HCT116 (cell line): ENCODE results near the gene TCEAL4. TPM values are rescaled to one million over a fixed set of nuclear protein-coding genes. Genes with fewer than 3 reads are reported as not detected.

Experiments used
- ATAC-seq: fragments of 200-7000 bp; cut with Tn5 transposase; 2 replicates; pipeline ENCODE4 v1.9.1; 2020; ENCODE audit warnings: mild to moderate bottlenecking, moderate library complexity
- Bru-seq: library from RNA; stranded (reverse); fragments of 400-500 nt; gene quantifications from one replicate; lab custom pipeline; 2021; lab: Mats Ljungman, UMichigan
- BruChase-seq, 2 experiments: library from RNA; stranded (reverse); fragments of 400-500 nt; gene quantifications; one replicate each; lab custom pipeline; 2021; lab: Mats Ljungman, UMichigan
- BruUV-seq: library from RNA; stranded (reverse); fragments of 400-500 nt; replicated peaks from 2 replicates; lab custom pipeline; 2021; lab: Mats Ljungman, UMichigan
- CTCF ChIA-PET: fragments of 300-600 bp; sonication (Branson Sonifier 250); formaldehyde crosslinking; loops from one replicate; lab custom pipeline; 2021; ENCODE audit warnings: antibody characterized with exemption; lab: Charles Lee
- POLR2A ChIA-PET: fragments of 300-600, 350-600 bp; sonication (Branson Sonifier 250); formaldehyde crosslinking; loops from one replicate; lab custom pipeline; 2021; ENCODE audit warnings: antibody characterized with exemption; lab: Charles Lee
- RAD21 ChIA-PET, 2 experiments: fragments of 300-600 bp; sonication (Branson Sonifier 250); formaldehyde crosslinking; loops; one replicate each; lab custom pipeline; 2023; ENCODE audit warnings: low total read pairs in 2 of 2; ENCODE audit not compliant: uncharacterized antibody in 2 of 2, unreplicated experiment in 2 of 2, low non-redundant PET in 1 of 2; lab: Charles Lee
- DNase-seq: peaks from one replicate; pipeline ENCODE4 v3.0.0-alpha.2; 2010; ENCODE audit warnings: low read depth, low spot score
- H2AFZ ChIP-seq: fragments of 200-600 bp; shearing (Covaris generic), sonication (generic); 2 replicates; pipeline ENCODE4 v1.6.1; 2017; ENCODE audit warnings: low read depth, mixed run types, mixed read lengths, antibody characterized with exemption, low read length; ENCODE audit not compliant: poor library complexity, severe bottlenecking
- H3K27ac ChIP-seq: 2 replicates; pipeline ENCODE4 v1.5.1; 2012; ENCODE audit warnings: low read depth, low read length
- H3K27me3 ChIP-seq: fragments of 200-600 bp; sonication (generic); 2 replicates; pipeline ENCODE4 v1.6.1; 2016; ENCODE audit warnings: mixed run types, low read length, mixed read lengths; ENCODE audit not compliant: insufficient read depth
- H3K36me3 ChIP-seq, 2 experiments: fragments of 200-500 bp in 1 of 2; fragments of 200-600 bp in 1 of 2; sonication (Bioruptor generic) in 1 of 2; sonication (generic) in 1 of 2; 2 replicates each; pipeline versions ENCODE4 v1.5.1 to v1.6.1; 2014 to 2016; ENCODE audit warnings: low read length in 2 of 2, inconsistent platforms in 1 of 2, mixed read lengths in 1 of 2, mixed run types in 1 of 2; ENCODE audit not compliant: insufficient read depth in 2 of 2, control insufficient read depth in 1 of 2
- H3K4me1 ChIP-seq, 2 experiments: fragments of 200-600 bp in 1 of 2; sonication (generic) in 1 of 2; 2 replicates each; pipeline versions ENCODE4 v1.5.1 to v1.6.1; 2012 to 2017; ENCODE audit warnings: low read length in 2 of 2, inconsistent platforms in 1 of 2, mild to moderate bottlenecking in 1 of 2, mixed read lengths in 1 of 2, mixed run types in 1 of 2, moderate library complexity in 1 of 2; ENCODE audit not compliant: insufficient read depth in 2 of 2, control insufficient read depth in 1 of 2
- H3K4me2 ChIP-seq: fragments of 200-600 bp; sonication (generic); 2 replicates; pipeline ENCODE4 v1.6.1; 2017; ENCODE audit warnings: mixed run types, low read length, mixed read lengths
- H3K4me3 ChIP-seq, 2 experiments: fragments of 200-600 bp in 1 of 2; sonication (generic) in 1 of 2; replicated peaks in 1 of 2; 2 replicates each; pipeline ENCODE4 v1.5.1; 2011 to 2016; ENCODE audit warnings: low read length in 2 of 2, control low read depth in 1 of 2, low read depth in 1 of 2, mild to moderate bottlenecking in 1 of 2, mixed read lengths in 1 of 2, mixed run types in 1 of 2
- H3K79me2 ChIP-seq: fragments of 200-600 bp; sonication (generic); 2 replicates; pipeline ENCODE4 v1.6.1; 2017; ENCODE audit warnings: mild to moderate bottlenecking, mixed run types, low read length, moderate library complexity, mixed read lengths; ENCODE audit not compliant: insufficient read depth
- H3K9ac ChIP-seq: fragments of 200-600 bp; sonication (generic); 2 replicates; pipeline ENCODE4 v1.6.1; 2016; ENCODE audit warnings: low read length, mixed read lengths
- H3K9me2 ChIP-seq: fragments of 200-600 bp; sonication (generic), shearing (Covaris generic); 2 replicates; pipeline ENCODE4 v1.6.1; 2017; ENCODE audit warnings: mixed run types, mild to moderate bottlenecking, moderate library complexity; ENCODE audit not compliant: insufficient read depth
- H3K9me3 ChIP-seq, 2 experiments: fragments of 200-500 bp in 1 of 2; fragments of 200-600 bp in 1 of 2; sonication (Bioruptor generic) in 1 of 2; sonication (generic) in 1 of 2; 2 replicates each; pipeline ENCODE4 v1.6.1; 2014 to 2017; ENCODE audit warnings: low read length in 2 of 2, mixed read lengths in 2 of 2, inconsistent platforms in 1 of 2, low read depth in 1 of 2, mild to moderate bottlenecking in 1 of 2, mixed run types in 1 of 2, moderate library complexity in 1 of 2; ENCODE audit not compliant: control insufficient read depth in 1 of 2, insufficient read depth in 1 of 2
- H4K20me1 ChIP-seq: fragments of 200-600 bp; sonication (generic), shearing (Covaris generic); 2 replicates; pipeline ENCODE4 v1.6.1; 2017; ENCODE audit warnings: mixed run types, mild to moderate bottlenecking, moderate library complexity; ENCODE audit not compliant: insufficient read depth
- CBX3 ChIP-seq: IDR thresholded peaks from 2 replicates; pipeline ENCODE4 v1.6.1; 2012; ENCODE audit warnings: low read depth
- FOSL1 ChIP-seq: IDR thresholded peaks from 2 replicates; pipeline ENCODE4 v1.6.1; 2012; ENCODE audit warnings: low read depth
- POLR2A ChIP-seq: IDR thresholded peaks from 2 replicates; pipeline ENCODE4 v1.7.0; 2011; ENCODE audit warnings: borderline replicate concordance; ENCODE audit not compliant: insufficient read depth, insufficient read length; ENCODE audit errors: extremely low read depth
- POLR2AphosphoS5 ChIP-seq: IDR thresholded peaks from 2 replicates; pipeline ENCODE4 v1.6.1; 2011; ENCODE audit warnings: mild to moderate bottlenecking, low read depth, low read length, moderate library complexity
- REST ChIP-seq: IDR thresholded peaks from 2 replicates; pipeline ENCODE4 v1.6.1; 2012; ENCODE audit warnings: low read depth
- SP1 ChIP-seq: IDR thresholded peaks from 2 replicates; pipeline ENCODE4 v1.6.1; 2012; ENCODE audit warnings: low read depth
- TCF7L2 ChIP-seq: IDR thresholded peaks from 2 replicates; pipeline ENCODE4 v1.7.0; 2011; ENCODE audit warnings: borderline replicate concordance, inconsistent platforms; ENCODE audit not compliant: insufficient read depth, insufficient read length; ENCODE audit errors: extremely low read depth
- YY1 ChIP-seq: IDR thresholded peaks from 2 replicates; pipeline ENCODE4 v1.6.1; 2011; ENCODE audit warnings: low read length, low read depth, moderate library complexity, mild to moderate bottlenecking; ENCODE audit not compliant: insufficient replicate concordance; ENCODE audit errors: extremely low read depth
- ZFX ChIP-seq: fragments of 450-650 bp; IDR thresholded peaks from 2 replicates; pipeline ENCODE4 v1.6.1; 2017
- intact Hi-C: fragments of 100-400 bp; cut with micrococcal nuclease; formaldehyde crosslinking; loops from 2 replicates; pipeline ENCODE4 v1.10.0; 2022
- long read RNA-seq: library from polyadenylated mRNA; unstranded; transcript quantifications from one replicate; pipeline ENCODE4 v2.0.0, GENCODE V29; 2021; ENCODE audit not compliant: unreplicated experiment
- polyA plus RNA-seq: library from polyadenylated mRNA; unstranded; fragments of >200 nt; gene quantifications from 2 replicates; pipeline ENCODE4 v1.2.1, GENCODE V29; 2012; ENCODE audit warnings: missing spikeins
- total RNA-seq: library from RNA; stranded (reverse); gene quantifications from one replicate; pipeline ENCODE4 v1.2.1, GENCODE V29; 2021; ENCODE audit not compliant: unreplicated experiment
- TF ChIP-seq, protein P1 (sequence below): IDR thresholded peaks from 2 replicates; pipeline ENCODE4 v1.6.1; 2012
- TF ChIP-seq, protein P2 (sequence below), 3 experiments: fragments of 200-600 bp in 1 of 3; sonication (generic) in 1 of 3; IDR thresholded peaks in 2 of 3; conservative IDR thresholded peaks in 1 of 3; 2 replicates each; pipeline ENCODE4 v1.5.1; 2012 to 2017; ENCODE audit warnings: low read depth in 2 of 3, low read length in 2 of 3, antibody characterized with exemption in 1 of 3, borderline replicate concordance in 1 of 3, control low read depth in 1 of 3, mild to moderate bottlenecking in 1 of 3, mixed read lengths in 1 of 3, mixed run types in 1 of 3, moderate library complexity in 1 of 3; ENCODE audit not compliant: insufficient read depth in 1 of 3

Gene TCEAL4
- total RNA-seq (23.5 TPM), Bru-seq, nascent RNA (percentile 63 among the genes with signal in this experiment), BruChase-seq, experiment 1, labeled RNA remaining after a 6-hour chase (percentile 82 among the genes with signal in this experiment), BruChase-seq, experiment 2, labeled RNA remaining after a 2-hour chase (percentile 73 among the genes with signal in this experiment)
- polyA plus RNA-seq, result 18.7 and 24.6 TPM in 2 replicates
- long read RNA-seq, transcript TCEAL4-208 (3 exons, 1,273 nt), result major isoform, 18 of 30 reads
- long read RNA-seq, partial matches to known transcripts, result 0 of 30 reads
- long read RNA-seq, other reads (novel, unspliced or antisense), result 6 of 30 reads

DNA sequence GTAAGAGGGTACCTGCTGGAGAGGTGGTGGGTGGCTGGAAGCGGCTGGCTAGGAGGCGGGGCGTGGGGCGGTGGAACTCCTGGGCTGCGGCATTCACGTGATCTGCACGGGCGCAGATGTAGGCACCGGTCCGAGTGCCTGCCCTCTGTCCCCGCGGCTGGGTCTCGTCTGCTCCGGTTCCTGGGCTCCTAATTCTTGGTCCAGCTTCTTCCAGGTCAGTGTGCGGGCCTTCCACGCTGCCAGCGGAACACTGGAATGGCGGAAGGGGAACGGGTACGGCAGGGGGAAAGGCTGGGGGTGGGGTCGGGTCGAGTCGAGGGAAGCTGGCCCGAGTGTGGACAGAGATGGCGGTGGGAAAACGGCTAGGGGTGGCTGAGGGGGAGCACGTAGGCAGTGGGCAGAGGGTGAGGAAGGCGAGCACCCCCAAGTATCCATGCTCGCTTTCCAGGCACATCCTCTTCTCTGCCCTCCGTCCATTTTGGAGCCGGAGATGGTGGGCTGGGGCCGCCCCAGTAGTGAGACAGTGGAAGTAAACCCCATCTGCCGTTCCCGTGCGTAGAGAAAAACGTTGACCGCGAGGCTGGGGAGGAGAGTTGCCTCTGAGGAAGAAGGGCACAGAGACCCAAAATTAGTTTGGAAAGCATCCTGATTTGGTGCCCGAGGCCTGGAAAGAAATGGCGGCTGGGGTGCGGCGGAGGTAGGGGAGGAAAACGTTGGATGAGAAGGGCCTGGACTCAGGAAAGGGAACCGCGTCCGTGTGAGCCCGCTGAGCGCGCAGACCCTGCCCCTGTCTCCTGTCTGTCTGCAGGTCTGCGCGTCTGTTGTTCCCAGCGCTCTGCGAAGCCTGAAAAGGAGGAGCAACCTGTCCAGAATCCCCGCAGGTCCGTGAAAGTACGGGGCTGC lies at the start of gene TCEAL4:
Gene TCEAL4, plus strand, starts transcription at position 105 of the 903 bp plus-strand sequence. CDS start 1,161 bp downstream, outside the sequence.
- ATAC-seq (peak; percentile 97), DNase-seq (no peak)
- Histone ChIP-seq H3K4me2 (peak within 1 kb of the TSS; percentile 72), H3K27ac (peak within 1 kb of the TSS; percentile 56), H3K79me2 (no peaks in the 10 kb centered on the region), H3K27me3 (no peaks in the 10 kb centered on the region), H3K36me3 (no peaks in the 10 kb centered on the region; a peak in 1 of 4 replicates), H4K20me1 (no peaks in the 10 kb centered on the region), H3K9me3 (no peaks in the 10 kb centered on the region), H3K9ac (peak within 1 kb of the TSS; percentile 65), H3K4me3 (peak within 1 kb of the TSS; percentile 68 to 69), H3K4me1 (peaks cover 0 to 4% of the 10 kb centered on the region in 2 experiments; a peak in 1 of 4 replicates), H3K9me2 (no peaks in the 10 kb centered on the region), H2AFZ (peak within 1 kb of the TSS; percentile 94)
- TF ChIP-seq POLR2A (no peak), TCF7L2 (no peak), CBX3 (no peak), ZFX (peak; percentile 12; the same call in 1 of the 2 replicates), SP1 (no peak), REST (no peak), FOSL1 (no peak), YY1 (peak; percentile 24), POLR2AphosphoS5 (peak; percentile 53)
- TF ChIP-seq, protein P1, sequence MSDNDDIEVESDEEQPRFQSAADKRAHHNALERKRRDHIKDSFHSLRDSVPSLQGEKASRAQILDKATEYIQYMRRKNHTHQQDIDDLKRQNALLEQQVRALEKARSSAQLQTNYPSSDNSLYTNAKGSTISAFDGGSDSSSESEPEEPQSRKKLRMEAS, result peak; percentile 22; the same call in 1 of the 2 replicates
- TF ChIP-seq, protein P2, sequence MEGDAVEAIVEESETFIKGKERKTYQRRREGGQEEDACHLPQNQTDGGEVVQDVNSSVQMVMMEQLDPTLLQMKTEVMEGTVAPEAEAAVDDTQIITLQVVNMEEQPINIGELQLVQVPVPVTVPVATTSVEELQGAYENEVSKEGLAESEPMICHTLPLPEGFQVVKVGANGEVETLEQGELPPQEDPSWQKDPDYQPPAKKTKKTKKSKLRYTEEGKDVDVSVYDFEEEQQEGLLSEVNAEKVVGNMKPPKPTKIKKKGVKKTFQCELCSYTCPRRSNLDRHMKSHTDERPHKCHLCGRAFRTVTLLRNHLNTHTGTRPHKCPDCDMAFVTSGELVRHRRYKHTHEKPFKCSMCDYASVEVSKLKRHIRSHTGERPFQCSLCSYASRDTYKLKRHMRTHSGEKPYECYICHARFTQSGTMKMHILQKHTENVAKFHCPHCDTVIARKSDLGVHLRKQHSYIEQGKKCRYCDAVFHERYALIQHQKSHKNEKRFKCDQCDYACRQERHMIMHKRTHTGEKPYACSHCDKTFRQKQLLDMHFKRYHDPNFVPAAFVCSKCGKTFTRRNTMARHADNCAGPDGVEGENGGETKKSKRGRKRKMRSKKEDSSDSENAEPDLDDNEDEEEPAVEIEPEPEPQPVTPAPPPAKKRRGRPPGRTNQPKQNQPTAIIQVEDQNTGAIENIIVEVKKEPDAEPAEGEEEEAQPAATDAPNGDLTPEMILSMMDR (IDR thresholded peaks at IDR 0.05 in 2 of 3, conservative IDR thresholded peaks at IDR 0.05 in 1 of 3; ENCODE audit: borderline replicate concordance in 1 of 3, insufficient read depth in 1 of 3, low read depth in 2 of 3, low read length in 2 of 3), result no peak
- CTCF ChIA-PET, result no interaction called here
- POLR2A ChIA-PET, result interaction anchor here (0.7 kb wide), 1 partner anchor 580 kb away, joined by 3 read pairs; no protein-coding TSS in a partner anchor
- intact Hi-C loops, result loop anchor here (10.0 kb wide), 1 partner anchor 89 kb away; no protein-coding TSS in a partner anchor
- BruUV-seq, result no TSS peak
- RAD21 ChIA-PET, result no interaction called here
